HG03520 (cell line): ENCODE data around the gene MACC1.

Source experiments
- ATAC-seq: cut with Tn5 transposase; IDR thresholded peaks from one replicate; pipeline ENCODE4 v1.9.1; 2021; ENCODE audit warnings: mild to moderate bottlenecking, moderate library complexity; ENCODE audit not compliant: unreplicated experiment

MACC1 gene

DNA sequence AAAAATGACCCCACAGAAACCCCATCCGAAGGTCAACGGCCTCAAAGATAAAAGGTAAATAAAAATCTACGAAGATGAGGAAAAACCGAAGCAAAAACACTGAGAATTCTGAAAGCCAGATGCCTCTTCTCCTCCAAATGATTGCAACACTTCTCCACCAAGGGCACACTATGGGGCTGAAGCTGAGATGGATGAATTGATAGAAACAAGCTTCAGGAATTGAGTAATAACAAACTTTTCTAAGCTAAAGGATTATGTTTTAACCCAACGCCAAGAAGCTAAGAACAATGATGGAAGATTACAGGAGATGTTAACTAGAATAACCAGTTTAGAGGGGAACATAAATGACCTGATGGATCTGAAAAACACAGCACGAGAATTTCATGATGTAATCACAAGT lies 127.8 kb downstream of the MACC1 start:
- ATAC-seq, result no peak

DNA sequence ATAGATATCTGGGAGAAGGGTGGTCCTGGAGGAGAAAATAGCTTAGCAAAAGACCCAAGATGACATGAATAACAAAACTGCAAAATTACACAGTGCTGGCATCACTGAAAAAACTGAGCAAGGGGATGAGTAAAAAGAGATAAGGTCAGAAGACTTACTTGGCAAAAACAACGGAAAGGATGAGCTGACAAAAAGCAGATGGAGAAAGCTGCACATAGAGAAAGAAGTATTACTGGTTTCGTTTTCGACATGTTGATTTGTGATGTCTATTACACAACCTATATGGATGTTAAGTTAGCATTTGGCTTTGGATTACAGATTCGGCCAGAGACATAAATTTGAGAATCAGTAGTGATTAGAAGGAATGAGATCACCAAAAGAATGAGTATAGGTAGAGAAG lies 132.1 kb downstream of the MACC1 start:
- no peak for ATAC-seq
